Measurements from ENCODE around the gene PPIL4.

GRCh38 chr6:149500096-149500495 is 45.7 kb downstream of the PPIL4 start:
- TF ChIP-seq RELA (IDR thresholded peaks at IDR 0.05; ENCODE audit: borderline replicate concordance, partially characterized antibody), result no peak
- TF ChIP-seq CTCF (IDR thresholded peaks at IDR 0.05 in 2 of 3, conservative IDR thresholded peaks at IDR 0.05 in 1 of 3; ENCODE audit: control insufficient read depth in 2 of 3, extremely low read depth in 1 of 3, insufficient read depth in 1 of 3, low read depth in 3 of 3, low read length in 3 of 3), result no peak
- TF ChIP-seq POLR2A (IDR thresholded peaks at IDR 0.05; ENCODE audit: low read depth, low read length), result no peak
- no peak for TF ChIP-seq MAX (IDR thresholded peaks at IDR 0.05; ENCODE audit: low read depth, low read length)
- no peak for TF ChIP-seq CREM (IDR thresholded peaks at IDR 0.05; ENCODE audit: low read depth)
- TF ChIP-seq SUZ12 (IDR thresholded peaks at IDR 0.05; ENCODE audit: unreplicated experiment), result no peak
- TF ChIP-seq EZH2 (IDR thresholded peaks at IDR 0.05; ENCODE audit: borderline replicate concordance, control insufficient read depth, low read depth, low read length), result no peak
- TF ChIP-seq NBN (IDR thresholded peaks at IDR 0.05), result no peak
- TF ChIP-seq TBL1XR1 (IDR thresholded peaks at IDR 0.05; ENCODE audit: low read depth, low read length), result no peak
